ENCODE measurements around the gene BTBD2.

DNA sequence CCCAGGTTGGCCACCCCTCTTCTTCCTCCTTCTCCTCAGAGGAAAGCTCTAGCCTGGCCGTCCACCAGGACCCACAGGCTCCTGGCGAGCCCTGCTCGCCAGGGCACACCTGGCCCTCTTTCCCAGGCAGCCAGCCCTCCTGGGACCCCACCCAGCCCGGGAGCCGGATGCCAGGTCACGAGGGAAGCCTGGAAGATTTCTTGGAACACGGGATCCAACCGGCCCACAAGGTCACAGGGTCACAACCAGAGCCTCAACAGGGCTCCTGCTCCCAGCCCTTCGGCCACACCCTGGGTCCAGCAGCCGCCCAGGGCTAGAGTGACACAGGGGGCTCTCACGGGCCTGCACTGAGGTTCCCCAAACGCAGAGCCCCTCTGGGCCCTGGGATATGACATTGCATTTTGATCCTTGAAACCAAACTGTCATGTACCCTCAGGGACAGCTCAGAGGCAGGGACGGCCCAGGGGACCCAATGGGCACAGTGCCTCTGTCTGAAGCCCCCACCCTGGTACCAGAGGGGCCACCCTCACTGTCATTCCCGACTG, 30.1 kb upstream of the BTBD2 start:
- TF ChIP-seq EP300 (IDR thresholded peaks at IDR 0.05; ENCODE audit: borderline replicate concordance in 1 of 2, control insufficient read depth in 1 of 2, low read depth in 2 of 2, low read length in 2 of 2): no peak
- TF ChIP-seq, protein P1, sequence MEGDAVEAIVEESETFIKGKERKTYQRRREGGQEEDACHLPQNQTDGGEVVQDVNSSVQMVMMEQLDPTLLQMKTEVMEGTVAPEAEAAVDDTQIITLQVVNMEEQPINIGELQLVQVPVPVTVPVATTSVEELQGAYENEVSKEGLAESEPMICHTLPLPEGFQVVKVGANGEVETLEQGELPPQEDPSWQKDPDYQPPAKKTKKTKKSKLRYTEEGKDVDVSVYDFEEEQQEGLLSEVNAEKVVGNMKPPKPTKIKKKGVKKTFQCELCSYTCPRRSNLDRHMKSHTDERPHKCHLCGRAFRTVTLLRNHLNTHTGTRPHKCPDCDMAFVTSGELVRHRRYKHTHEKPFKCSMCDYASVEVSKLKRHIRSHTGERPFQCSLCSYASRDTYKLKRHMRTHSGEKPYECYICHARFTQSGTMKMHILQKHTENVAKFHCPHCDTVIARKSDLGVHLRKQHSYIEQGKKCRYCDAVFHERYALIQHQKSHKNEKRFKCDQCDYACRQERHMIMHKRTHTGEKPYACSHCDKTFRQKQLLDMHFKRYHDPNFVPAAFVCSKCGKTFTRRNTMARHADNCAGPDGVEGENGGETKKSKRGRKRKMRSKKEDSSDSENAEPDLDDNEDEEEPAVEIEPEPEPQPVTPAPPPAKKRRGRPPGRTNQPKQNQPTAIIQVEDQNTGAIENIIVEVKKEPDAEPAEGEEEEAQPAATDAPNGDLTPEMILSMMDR (IDR thresholded peaks at IDR 0.05 in 2 of 3, conservative IDR thresholded peaks at IDR 0.05 in 1 of 3; ENCODE audit: control insufficient read depth in 2 of 3, extremely low read depth in 1 of 3, insufficient read depth in 1 of 3, low read depth in 3 of 3, low read length in 3 of 3): no peak
- TF ChIP-seq, protein P2, sequence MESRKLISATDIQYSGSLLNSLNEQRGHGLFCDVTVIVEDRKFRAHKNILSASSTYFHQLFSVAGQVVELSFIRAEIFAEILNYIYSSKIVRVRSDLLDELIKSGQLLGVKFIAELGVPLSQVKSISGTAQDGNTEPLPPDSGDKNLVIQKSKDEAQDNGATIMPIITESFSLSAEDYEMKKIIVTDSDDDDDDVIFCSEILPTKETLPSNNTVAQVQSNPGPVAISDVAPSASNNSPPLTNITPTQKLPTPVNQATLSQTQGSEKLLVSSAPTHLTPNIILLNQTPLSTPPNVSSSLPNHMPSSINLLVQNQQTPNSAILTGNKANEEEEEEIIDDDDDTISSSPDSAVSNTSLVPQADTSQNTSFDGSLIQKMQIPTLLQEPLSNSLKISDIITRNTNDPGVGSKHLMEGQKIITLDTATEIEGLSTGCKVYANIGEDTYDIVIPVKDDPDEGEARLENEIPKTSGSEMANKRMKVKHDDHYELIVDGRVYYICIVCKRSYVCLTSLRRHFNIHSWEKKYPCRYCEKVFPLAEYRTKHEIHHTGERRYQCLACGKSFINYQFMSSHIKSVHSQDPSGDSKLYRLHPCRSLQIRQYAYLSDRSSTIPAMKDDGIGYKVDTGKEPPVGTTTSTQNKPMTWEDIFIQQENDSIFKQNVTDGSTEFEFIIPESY (IDR thresholded peaks at IDR 0.05): no peak
- no peak for TF ChIP-seq MYC (IDR thresholded peaks at IDR 0.05; ENCODE audit: insufficient read depth, insufficient read length, insufficient replicate concordance, low read length, severe bottlenecking)
- no peak for TF ChIP-seq SPI1 (IDR thresholded peaks at IDR 0.05; ENCODE audit: borderline replicate concordance, insufficient read depth, low read depth, low read length)
- TF ChIP-seq, protein P3, sequence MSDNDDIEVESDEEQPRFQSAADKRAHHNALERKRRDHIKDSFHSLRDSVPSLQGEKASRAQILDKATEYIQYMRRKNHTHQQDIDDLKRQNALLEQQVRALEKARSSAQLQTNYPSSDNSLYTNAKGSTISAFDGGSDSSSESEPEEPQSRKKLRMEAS (IDR thresholded peaks at IDR 0.05; ENCODE audit: low read depth, low read length): no peak
- no peak for TF ChIP-seq POLR2A (IDR thresholded peaks at IDR 0.05; ENCODE audit: low read depth, low read length)
